Measurements from ENCODE around the gene RNF13.

DNA sequence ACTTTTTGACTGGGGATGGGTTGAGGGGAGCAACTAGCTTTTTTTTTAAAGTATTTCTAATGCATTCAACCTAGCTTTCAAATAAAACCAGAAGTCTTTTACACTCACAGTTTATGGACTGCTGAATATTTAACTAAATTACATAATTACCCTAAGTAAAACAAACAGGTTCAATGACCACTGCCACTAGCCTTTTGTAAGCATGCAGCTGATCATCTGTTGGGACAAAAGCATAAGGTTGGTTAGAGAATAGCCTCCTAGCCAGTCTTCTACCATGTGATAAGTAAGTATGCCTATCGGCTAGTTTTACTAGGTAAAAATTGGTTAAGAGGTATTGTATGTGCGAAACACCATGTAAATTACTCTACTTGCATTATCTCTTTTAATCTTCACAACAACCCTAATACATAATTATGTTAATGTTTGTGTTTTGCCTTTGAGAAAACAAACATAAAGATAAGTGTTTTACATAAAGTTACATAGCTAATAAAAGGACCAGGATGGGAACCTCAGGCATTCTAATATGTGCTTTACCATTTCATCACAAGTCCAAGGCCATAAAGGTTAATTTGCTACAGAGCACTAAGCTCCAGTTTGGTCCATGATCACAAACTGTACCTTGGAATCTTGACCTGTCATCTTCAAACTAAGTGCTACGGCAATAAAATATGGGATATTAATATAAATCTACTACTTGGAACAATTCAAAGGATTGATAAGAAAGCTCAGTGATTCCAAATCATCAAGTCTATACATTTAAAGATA, 144.5 kb downstream of the RNF13 start:
- TF ChIP-seq, protein P1, sequence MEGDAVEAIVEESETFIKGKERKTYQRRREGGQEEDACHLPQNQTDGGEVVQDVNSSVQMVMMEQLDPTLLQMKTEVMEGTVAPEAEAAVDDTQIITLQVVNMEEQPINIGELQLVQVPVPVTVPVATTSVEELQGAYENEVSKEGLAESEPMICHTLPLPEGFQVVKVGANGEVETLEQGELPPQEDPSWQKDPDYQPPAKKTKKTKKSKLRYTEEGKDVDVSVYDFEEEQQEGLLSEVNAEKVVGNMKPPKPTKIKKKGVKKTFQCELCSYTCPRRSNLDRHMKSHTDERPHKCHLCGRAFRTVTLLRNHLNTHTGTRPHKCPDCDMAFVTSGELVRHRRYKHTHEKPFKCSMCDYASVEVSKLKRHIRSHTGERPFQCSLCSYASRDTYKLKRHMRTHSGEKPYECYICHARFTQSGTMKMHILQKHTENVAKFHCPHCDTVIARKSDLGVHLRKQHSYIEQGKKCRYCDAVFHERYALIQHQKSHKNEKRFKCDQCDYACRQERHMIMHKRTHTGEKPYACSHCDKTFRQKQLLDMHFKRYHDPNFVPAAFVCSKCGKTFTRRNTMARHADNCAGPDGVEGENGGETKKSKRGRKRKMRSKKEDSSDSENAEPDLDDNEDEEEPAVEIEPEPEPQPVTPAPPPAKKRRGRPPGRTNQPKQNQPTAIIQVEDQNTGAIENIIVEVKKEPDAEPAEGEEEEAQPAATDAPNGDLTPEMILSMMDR (IDR thresholded peaks at IDR 0.05 in 4 of 5, conservative IDR thresholded peaks at IDR 0.05 in 1 of 5), result no peak
- TF ChIP-seq POLR2A (IDR thresholded peaks at IDR 0.05), result no peak

All from gastrocnemius medialis (tissue), 4 donors.